ENCODE data around the gene SRC.
"Not testable (repeated sequence)": the region's sequence is repeated elsewhere in the genome, so short reads cannot be mapped to it uniquely, and the experiment has no call there.

SRC gene

DNA sequence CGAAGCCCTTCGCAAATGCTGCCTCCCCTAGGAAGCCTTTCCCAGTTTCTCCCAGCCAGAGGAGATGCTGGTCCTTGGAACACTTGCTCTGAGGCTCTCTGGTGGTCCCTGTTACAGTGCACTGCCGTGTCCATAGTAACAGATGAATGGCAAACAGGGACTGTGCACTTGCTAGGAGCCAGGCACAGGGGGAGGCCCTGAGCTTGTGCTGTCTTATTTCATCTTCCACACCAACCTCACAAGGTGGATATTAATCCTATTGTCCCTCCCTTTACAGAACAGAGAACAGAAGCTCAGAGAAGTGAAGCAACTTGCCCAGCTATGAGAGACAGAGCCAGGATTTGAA, 19.0 kb downstream of the SRC start:
- no peak for DNase-seq

DNA sequence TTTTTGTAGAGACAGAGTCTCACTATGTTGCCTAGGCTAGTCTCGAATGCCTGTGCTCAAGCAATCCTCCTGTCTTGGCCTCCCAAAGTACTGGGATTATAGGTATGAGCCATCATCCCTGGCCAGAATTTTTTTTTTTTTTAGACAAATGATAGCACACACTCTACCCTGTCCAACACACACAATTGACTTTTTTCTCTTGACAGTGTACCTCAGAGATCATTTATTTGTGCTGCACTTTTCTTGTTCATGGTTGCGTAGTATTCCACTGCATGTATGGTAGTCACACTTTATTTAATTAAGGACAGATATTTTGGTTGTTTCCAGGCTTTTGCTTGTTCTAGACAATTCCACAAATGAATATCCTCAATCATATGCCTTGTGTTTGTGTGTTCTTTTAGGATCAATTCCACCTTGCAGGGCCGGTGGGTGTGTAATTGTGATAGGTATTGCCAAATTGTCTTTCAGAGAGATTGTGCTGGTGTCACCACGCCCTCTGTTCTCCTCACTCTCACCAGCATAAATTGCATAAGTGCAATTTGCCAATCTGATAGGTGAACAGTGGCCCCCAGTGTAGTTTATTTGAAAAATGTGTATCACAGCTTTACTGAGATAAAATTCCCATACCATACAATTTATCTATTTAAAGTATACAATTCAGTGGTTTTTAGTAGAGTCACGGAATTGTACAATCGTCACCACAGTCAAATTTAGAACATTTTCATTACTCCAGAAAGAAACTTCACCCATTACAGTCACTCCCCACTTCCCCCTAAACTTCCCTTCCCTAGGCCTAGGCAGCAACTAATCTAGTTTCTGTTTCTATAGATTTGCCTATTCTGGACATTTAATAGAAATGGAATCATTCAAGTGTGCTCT, 20.1 kb downstream of the SRC start:
- no peak for DNase-seq

DNA sequence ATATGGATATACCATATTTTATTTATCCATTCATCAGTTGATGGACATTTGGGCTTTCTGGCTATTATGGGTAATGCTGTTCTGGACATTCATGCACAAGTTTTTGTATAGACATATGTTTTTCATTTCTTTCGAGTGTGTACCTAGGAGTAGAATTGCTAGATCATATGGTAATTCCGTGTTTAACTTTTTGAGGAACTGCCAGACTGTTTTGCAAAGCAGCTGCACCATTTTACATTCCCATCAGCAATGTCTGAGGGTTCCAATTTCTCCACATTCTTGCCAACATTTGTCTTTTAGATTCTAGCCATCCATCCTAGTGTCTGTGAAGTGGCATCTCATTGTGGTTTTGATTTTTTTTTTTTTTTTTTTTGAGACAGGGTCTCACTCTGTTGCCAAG, 20.8 kb downstream of the SRC start:
- DNase-seq, result peak in 1 of 2 experiments; percentile 64

DNA sequence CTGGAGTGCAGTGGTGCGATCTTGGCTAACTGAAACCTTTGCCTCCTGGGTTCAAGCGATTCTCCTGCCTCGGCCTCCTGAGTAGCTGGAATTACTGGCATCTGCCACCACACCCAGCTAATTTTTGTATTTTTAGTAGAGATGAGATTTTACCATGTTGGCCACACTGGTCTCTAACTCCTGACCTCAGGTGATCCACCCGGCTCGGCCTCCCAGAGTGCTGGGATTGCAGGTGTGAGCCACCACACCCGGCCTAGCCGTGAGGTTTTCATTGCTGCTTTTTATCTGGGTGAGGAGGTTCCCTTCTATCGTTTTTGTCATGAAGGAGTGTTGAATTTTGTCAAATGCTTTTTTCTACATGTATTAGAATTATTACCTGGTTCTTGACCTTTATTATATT, 23.9 kb downstream of the SRC start:
- DNase-seq, result no peak

DNA sequence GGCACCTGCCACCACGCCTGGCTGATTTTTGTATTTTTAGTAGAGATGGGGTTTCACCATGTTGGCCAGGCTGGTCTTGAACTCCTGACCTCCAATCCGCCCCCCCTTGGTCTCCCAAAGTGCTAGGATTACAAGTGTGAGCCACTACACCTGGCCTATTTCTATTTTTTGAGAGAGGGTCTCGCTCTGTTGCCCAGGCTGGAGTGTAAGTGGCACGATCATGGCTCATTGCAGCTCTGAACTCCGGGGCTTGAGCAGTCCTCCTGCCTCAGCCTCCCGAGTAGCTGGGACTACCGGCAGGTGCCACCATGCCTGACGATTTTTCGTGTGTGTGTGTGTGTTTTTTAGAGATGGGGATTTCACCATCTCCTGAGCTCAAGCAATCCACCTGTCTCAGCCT, 25.9 kb downstream of the SRC start:
- not testable (repeated sequence) for DNase-seq

DNA sequence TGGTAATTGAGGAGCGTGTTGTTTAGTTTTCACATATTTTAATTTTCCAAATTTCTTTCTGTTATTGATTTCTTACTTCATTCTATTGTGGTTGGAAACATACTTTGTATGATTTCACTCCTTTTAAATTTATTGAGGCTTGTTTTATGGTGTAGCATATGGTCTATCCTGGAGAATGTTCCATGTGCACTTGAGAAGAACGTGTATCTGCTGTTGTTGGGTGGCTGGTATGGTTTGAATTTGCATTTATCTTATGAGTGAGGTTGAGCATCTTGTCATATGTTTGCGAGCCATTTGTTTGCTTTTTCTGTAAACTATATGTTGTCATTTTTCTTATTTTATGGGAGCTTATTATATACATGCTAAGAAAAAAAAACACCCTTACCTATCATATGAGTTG, 26.5 kb downstream of the SRC start:
- no peak for DNase-seq

DNA sequence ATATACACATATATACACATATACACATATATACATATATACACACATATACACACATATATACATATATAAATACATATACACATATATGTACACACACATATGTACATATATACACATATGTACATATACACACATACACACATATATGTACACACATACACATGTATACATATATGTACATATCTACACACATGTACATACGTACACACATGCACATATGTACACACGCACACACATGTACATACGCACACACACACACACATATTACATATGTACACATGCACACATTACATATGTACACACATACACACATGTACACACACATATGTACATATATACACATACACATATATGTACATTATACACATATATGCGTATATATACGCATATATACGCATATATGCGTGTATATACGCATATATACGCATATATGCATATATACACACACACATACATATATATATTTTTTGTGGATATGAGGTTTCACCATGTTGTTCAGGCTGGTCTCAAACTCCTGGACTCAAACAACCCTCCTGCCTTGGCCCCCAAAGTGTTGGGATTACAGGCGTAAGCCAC, 27.2 kb downstream of the SRC start:
- DNase-seq, result no peak

DNA sequence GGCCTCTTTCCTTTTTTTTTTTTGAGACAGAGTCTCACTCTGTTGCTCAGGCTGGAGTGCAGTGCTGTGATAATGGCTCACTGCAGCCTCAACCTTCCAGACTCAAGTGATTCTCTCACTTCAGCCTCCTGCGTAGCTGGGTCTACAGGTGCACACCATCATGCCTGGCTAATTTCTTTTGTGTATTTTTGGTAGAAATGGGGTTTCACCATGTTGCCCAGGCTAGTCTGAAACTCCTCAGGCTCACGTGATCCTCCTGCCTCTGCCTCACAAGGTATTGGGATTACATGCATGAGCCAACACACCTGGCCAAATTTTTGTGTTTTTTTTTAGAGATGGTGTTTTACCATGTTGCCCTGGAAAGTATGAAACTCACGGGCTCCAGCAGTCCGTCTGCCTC, 29.3 kb downstream of the SRC start:
- DNase-seq, result no peak

DNA sequence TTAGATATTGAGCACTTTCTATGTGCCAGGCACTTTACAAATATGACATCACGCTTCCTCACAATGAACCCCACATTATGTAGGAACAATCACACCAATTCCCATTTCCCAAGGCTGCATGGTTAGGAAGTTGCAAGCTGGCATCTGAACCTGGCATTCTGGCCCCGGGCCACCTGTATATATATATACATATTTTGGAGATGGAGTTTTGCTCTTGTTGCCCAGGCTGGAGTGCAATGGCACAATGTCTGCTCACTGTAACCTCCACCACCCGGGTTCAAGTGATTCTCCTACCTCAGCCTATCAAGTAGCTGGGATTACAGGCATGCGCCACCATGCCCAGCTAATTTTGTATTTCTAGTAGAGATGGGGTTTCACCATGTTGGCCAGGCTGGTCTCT, 30.4 kb downstream of the SRC start:
- DNase-seq, result no peak

DNA sequence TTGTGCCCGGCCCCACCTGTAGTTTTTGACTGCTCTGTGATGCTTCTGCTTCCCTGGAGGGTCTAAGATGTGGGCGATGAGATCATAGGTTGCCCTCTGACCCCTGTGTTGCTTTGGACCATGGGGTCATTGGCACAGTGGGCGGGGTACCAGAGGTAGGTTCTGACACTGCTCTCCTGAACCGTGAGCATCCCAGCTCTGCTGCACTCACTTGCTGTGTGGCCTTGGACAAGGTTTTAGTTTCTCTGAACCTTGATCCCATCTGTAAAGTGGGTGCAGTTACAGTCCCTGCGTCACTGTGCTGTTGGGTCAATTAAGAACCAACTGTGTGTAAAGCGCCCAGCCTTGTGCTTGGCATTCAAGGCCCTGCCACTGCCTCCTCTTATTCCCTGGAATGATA, 30.9 kb downstream of the SRC start:
- no peak for DNase-seq

DNA sequence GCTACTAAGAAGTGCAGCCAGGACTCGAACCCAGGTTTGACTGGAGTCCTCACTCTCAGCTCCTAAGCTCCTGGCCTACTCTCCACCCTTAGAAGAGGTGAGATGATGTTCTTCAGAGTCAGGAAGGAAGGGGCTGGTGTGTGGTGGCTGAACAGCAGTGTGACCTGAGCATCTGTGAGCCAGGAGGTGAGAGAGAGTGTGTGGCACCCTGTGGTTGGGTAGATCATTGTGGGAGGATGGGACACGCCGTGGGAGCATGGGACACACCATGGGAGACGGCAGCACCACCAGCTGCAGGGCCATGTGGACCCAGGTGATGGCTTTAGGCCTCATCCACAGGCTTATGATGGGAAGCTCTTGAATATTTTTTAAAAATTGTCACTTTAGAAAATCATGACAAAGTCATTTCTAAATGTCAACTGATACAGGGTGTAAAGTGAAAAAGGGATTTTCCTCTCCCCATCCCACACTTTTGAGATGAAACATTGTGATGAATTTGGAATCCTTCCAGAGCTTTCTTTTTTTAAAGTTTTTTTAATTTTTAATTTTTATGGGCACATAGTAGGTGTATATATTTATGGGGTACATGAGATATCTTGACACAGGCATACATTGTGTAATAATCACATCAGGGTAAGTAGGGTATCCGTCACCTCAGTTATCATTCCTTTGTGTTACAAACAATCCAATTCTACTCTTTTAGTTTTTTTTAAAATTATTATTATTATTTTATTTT, 31.6 kb downstream of the SRC start:
- DNase-seq, result no peak

DNA sequence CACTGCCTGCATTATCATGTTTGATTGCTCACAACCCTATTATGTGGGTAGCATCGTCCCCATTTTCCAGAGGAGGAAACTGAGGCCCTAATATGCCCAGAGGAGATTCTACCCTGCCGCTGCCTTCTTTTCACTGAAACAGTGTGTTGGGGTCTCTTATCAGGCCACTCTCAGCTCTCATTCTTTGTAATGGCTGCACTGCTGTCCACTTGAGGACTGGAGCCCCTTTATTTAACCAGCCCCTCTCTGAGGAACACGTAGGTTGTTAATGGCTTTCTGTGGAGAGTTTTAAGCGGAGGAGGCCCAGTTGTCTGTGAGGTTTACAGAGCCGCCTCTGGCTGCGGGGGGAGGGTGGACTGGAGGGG, 32.5 kb downstream of the SRC start:
- no peak for DNase-seq

DNA sequence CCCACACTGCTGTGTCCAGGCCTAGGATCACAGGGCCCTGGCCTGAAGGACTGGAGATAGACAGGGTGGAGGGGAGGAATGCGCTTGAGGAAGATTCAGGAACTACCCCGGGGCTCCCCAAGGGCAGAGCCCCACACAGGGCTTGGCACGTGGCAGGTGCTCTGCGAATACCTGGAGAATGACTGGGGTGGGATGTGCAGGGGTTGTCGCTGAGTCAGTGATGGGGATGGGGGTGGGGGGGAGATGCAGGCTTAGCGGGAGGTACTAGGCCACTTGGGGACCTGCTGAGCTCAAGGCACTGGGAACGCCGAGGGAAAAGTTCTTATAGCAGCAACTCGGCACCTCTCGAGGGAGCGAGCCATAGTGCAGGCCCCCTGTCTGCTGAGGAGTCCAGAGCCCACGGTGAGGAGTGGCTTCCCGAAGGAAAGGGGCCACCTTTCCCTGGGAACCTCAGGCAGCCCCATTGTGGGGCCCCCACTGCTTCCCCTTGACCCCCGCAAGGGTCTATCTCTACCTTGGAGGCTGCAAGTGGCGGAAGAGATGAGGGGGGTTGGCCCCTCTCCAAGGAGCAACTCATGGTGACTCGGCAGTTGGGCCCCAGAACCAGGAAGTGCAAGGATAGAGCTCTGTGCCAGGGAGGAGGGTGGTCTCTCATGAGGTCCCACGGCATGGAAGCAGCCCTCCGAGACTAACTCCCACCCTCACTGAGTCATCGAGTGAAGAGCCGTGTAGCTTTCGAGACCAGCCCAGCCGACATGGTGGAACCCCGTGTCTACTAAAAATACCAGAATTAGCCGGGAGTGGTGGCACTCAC, 33.1 kb downstream of the SRC start:
- no peak for DNase-seq

DNA sequence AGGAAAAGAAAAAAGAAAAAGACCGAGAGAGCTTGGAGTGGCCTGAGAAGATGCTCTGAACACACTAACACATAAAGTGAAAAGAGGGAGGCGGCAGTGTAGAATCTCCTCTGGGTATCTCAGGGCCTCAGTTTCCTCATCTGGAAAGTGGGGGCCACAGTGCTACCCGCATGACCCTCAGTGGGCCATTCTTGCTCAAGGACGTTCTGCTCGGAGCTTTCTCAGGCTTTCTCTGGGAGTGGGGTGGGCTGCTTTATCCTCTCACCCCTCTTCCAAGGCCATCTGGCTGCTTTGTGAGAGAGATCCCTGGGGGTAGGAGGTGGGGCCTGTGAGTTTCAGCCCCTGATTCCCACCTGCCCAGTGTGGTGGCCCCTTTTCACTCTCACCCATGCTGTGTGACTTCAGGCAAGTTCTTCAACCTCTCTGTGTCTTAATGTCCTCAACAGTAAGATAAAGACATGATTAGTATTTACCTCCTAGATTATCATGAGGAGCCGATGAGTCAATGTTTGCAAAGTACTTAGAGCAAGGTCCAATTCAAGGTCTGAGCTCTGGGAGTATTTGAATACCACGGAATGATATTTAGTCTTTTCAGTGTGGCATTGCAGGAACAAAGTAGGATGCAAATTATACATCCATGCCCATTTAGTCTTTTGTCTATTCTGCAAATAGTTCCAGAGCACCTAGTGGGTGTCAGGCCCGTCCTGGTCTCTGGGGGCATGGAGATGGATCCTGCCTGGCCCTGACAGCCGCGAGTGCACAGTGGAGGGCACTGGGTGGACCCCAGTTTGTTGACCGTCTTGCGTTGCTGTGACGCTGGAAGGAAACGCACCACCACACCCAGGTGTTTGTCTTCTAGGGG, 34.3 kb downstream of the SRC start:
- no peak for DNase-seq

DNA sequence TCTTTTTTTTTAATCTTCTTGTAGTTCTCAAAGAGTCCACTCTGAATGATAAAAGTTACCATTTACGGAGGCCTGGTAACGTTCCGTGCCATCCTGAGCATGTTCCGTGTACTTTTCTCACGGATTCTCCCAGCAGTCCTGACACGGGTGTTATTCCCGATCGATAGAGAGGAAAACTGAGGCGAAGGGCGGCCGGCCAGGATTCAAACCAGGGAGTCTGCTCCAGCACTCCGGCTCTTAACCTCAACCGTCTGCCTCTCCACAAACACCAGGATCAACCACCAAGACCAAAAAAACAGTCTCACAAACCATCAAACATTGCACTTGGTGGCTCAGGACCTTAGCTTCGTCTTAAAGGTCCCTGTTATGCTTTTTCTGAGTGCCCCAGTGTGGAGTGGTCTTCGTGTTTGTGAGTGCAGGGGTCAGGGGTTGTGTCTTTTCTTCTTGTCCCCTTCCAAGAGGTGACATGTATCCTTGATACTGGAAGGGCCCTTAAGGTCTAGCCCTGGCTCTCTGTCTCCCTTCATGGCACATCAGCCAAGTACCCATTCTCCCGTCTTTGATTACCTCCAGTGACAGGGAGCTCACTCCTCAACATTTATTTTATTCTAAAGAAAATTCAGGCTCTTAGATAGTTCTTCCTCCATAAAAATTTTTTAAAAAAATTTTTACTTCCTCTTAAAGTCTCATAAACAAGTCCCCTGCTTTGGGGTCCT, 35.1 kb downstream of the SRC start:
- DNase-seq, result no peak

DNA sequence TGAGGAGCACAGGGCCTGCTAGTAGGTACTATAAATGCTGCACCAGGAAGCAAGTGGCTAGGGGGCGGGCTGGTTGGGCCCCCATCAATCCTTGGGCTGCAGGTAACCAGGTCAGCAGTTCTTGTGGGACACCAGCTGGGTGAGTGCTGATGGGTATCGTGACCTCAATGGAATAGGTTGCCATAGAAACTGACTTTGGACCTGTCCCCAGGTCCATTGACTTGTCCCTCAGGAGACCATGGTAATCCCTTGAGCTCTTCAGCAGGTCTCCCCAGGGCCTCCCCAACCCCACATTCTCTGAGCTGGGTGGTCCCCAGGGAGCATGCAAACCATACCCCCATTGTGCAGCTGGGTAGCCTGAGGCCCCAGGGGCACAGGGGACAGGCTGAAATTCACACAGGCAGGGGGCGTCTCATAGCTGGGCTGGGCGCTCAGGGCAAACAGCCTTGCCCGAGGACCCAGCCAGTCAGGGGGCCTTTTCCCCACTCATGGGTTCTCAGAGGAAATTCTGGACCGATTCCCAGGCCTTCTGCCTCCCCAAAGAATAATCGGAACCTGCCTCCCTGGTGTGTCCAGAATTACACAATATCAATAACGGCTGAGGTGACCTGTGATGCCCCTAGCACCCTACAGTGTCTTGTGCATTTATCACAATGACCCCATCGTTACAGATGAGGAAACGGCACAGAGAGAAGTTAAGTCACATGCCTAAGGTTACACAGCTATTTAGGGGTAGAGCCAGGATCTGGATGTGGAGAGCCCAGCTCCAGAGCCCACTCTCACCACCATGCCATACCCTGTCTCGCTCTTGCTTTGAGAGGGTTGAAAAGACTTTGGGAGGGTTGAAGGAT, 35.9 kb downstream of the SRC start:
- DNase-seq, result no peak

DNA sequence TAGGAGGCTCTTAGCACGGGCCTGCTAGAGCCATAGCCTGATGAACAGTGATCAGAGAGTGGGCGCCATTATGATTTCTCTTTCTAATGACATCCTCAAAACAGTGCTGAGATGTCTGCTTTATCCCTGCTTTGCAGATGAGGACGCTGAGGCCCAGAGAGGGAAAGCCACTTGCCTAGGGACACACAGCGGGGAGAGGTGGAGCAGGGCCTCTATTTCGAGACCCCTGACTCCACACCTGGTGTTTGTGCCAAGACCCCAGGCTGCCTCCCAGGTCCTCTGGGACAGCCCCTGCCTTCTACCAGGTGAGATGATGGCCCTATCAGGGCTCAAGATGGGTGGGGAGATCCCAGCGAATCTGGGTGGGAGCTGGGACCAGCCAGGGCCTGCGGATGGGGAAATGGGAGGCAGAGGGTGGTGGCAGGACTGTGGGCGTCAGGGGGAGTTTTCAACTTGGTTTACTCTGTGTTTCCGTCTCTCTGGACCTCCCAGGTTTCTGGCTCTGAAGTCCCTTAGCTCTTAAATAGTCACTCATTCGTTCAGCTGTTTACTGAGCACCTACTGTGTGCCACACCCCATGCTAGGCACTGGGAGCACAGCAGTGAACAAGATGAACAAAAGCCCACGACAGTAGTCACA, 36.7 kb downstream of the SRC start:
- DNase-seq, result no peak

DNA sequence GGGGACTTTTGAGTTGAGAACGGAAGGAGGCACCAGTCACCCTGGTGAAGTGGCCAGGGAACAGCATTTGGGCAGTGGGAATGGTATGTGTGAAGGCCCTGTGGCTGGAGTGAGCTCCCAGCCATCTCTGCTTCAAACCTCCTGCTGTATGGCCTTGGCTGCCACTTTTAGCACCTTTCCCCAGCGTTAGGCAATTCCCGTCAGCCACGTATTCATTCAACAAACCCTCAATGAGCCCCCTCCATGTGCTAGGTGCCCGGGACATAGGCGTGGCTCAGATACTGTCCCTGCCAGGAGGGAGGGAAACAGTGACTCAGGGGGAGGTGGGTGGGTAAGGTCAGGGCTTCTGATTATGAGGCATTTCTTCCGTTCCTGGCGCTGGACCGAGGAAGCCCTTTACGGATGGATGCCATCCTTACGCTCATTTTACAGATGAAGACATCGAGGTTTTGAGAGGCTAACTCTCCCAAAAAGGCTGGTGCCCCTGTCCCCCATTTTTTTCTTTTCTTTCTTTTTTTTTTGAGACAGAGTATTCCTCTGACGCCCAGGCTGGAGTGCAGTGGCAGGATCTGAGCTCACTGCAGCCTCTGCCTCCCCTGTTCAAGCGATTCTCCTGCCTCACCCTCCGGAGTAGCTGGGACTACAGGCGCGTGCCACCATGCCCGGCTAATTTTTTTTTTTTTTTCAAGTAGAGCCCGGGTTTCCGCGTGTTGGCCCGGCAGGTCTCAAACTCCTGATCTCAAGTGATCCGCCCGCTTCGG, 37.5 kb downstream of the SRC start:
- DNase-seq, result no peak

DNA sequence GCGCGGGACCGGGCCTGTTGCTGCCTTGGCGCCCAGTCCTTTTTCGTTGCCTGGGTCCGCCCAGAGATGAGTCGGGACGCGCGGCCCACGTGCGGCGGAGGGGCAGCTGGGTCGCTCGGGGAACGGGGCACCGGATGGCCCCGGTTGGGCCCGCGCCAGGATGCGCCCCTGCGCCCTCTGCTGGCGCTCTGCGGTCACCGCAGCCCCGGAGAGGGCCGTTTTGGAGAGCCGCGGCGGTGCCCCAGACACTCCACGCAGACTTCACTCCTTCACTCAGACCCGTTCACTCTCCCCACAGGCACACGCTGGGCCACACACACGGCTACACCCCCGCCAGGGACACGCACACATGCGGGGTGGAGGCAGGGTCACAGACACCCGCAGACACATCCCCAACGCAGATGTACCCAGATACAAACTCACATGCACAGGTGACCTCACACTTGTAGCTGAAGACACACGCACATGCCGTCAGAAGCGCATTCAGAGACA, 38.8 kb downstream of the SRC start:
- peak in 1 of 2 experiments; percentile 47 for DNase-seq
